Measurements from ENCODE around the gene KCTD2. TPM values are rescaled to one million over a fixed set of nuclear protein-coding genes. Genes with fewer than 3 reads are reported as not detected.
A peak's percentile ranks its signal among the peaks of the same experiment; 100 is the strongest.
"Not testable (repeated sequence)": the region's sequence is repeated elsewhere in the genome, so short reads cannot be mapped to it uniquely, and the experiment has no call there.

The KCTD2 gene
- polyA plus RNA-seq, 2 of the 4 experiments (the other 2 are of a cell fraction), result 18.8 to 31.3 TPM

DNA sequence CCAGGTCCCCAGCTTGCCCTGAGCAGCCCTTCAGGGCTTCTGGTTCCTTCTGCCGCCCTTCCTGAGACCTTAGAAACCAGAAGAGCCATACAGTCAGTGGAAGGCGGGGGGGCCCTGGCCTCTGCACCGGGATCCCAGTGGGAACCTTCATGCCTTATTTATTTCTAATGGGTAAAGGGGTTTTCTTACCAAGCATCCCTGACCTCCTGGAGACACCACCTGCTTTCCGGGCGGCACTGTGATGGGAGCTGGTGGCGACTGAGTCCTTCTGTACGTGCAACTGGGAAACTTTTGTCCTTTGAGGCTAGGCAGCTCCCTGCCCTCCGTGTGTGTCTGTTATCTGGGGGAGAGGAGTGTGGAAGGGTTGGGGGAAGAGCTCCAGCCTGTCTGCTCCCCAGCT, 41.7 kb upstream of the KCTD2 start:
- FAIRE-seq, result no peak
- POLR2A ChIA-PET, result interaction anchor here (0.6 kb wide), 2 partner anchors 43 to 850 kb away, joined by 3 to 7 read pairs; partner anchors contain the start of gene WBP2

GRCh38 chr17:75006084-75006483, 40.9 kb upstream of the KCTD2 start:
- CTCF ChIA-PET, result interaction anchor here (0.5 to 19.2 kb wide), 8 partner anchors 10 to 414 kb away, joined by 3 to 404 read pairs (median 6); partner anchors contain the start of genes CDR2L, HID1 and OTOP2
- ATAC-seq; FAIRE-seq; H3K9me3 ChIP-seq; H3K4me1 ChIP-seq; POLR2A ChIA-PET; H3K27ac ChIP-seq; H3K4me3 ChIP-seq; H3K4me2 ChIP-seq; DNase-seq (ENCODE audit: low read depth in 1 of 2, low spot score in 1 of 2): not testable (repeated sequence)
- WGBS (ENCODE audit: missing lambda C conversion rate), result 91% methylated on average over 6 of the region's 6 CpGs

More for the DNA sequence above, 41.7 kb upstream of the KCTD2 start:
- no peak overlapping the region for H3K27ac ChIP-seq
- H3K9me3 ChIP-seq, result no peaks in the 10 kb centered on the region
- 87% methylated on average over 8 of the region's 8 CpGs for WGBS (ENCODE audit: missing lambda C conversion rate)
- ATAC-seq (no peak), DNase-seq (ENCODE audit: low read depth in 1 of 2, low spot score in 1 of 2) (no peak)
- H3K4me3 ChIP-seq, result no peak overlapping the region
- no peak for TF ChIP-seq JUNB (IDR thresholded peaks at IDR 0.05)
- TF ChIP-seq POLR2AphosphoS2 (conservative IDR thresholded peaks at IDR 0.05; ENCODE audit: low read length), result no peak
- TF ChIP-seq ESRRA (IDR thresholded peaks at IDR 0.05; ENCODE audit: borderline replicate concordance, low read length), result no peak
- no peak for TF ChIP-seq RFX5 (IDR thresholded peaks at IDR 0.05)
- TF ChIP-seq EHF (CRISPR knock-in tag; IDR thresholded peaks at IDR 0.05), result no peak
- H3K4me1 ChIP-seq, result no peaks in the 10 kb centered on the region
- CTCF ChIA-PET, result interaction anchor here (0.6 to 19.2 kb wide), 7 partner anchors 10 to 197 kb away, joined by 3 to 404 read pairs (median 7); partner anchors contain the start of genes CDR2L, HID1, NT5C and OTOP2
- no peak overlapping the region for H3K4me2 ChIP-seq

DNA sequence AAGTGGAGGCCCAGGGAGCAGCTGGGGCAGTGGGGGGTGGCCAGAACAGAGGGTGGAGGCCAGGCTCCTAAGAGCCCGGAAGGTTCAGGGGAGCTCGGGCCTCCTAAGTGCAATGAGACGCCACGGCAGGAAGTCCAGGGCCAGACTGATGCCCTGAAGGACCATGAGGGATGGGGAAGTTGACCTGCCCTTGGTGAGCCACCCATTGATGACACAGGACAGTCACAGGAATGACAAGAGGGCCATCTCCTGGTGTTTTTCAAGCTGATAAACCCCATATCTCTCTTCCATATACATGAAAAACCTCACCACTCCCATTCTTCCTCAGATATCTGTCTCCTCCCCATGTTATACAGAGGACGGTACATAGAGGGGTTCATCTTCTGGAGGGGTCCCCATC, 40.4 kb upstream of the KCTD2 start:
- 88% methylated on average over 5 of the region's 5 CpGs for WGBS (ENCODE audit: missing lambda C conversion rate)
- FAIRE-seq, result no peak
- POLR2A ChIA-PET, result no interaction called here

DNA sequence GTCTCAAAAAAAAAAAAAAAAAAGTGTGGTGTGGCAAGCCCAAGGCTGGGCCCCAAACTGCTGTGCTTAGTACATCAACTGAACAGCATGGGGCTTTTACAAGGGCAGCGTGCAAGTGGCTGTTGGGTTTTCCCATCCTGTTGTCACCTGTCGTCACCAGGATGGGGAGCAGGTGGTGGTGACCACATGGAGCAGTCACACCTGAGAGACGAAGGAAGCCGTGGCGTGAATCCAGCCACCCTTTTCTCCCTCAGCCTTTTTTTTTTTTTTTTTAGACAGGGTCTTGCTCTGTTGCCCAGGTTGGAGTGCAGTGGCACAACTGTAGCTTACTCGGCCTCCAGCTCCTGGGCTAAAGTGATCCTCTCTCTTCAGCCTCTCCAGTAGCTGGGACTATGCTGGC, 38.7 kb upstream of the KCTD2 start:
- ATAC-seq, result no peak
- POLR2A ChIA-PET, result interaction anchor here (0.6 to 0.9 kb wide), 2 partner anchors 47 to 51 kb away, joined by 3 to 4 read pairs; no protein-coding TSS in a partner anchor
- CTCF ChIA-PET, result interaction anchor here (1.2 to 19.2 kb wide), 6 partner anchors 10 to 226 kb away, joined by 6 to 404 read pairs (median 7); partner anchors contain the start of genes CDR2L, HID1 and OTOP2
- 92% methylated on average over 6 of the region's 6 CpGs for WGBS (ENCODE audit: missing lambda C conversion rate)
- DNase-seq (ENCODE audit: low read depth in 1 of 2, low spot score in 1 of 2), result no peak
- no peak for FAIRE-seq
- Histone ChIP-seq H3K4me3 (no peak overlapping the region), H3K4me1 (peaks cover 10% of the 10 kb centered on the region), H3K9me3 (no peaks in the 10 kb centered on the region), H3K27ac (no peak overlapping the region), H3K4me2 (no peak overlapping the region)
- TF ChIP-seq MYC (IDR thresholded peaks at IDR 0.05; ENCODE audit: borderline replicate concordance, low read length), result no peak
- no peak for TF ChIP-seq FOSB (CRISPR knock-in tag; IDR thresholded peaks at IDR 0.05)
- TF ChIP-seq CEBPB (IDR thresholded peaks at IDR 0.05), result no peak
- TF ChIP-seq EHF (CRISPR knock-in tag; IDR thresholded peaks at IDR 0.05), result no peak
- TF ChIP-seq TP53 (CRISPR knock-in tag; IDR thresholded peaks at IDR 0.05), result no peak
- no peak for TF ChIP-seq ZC3H11A (IDR thresholded peaks at IDR 0.05)
- TF ChIP-seq NFE2L2 (conservative IDR thresholded peaks at IDR 0.05; ENCODE audit: low read length), result no peak
- TF ChIP-seq, protein P1, sequence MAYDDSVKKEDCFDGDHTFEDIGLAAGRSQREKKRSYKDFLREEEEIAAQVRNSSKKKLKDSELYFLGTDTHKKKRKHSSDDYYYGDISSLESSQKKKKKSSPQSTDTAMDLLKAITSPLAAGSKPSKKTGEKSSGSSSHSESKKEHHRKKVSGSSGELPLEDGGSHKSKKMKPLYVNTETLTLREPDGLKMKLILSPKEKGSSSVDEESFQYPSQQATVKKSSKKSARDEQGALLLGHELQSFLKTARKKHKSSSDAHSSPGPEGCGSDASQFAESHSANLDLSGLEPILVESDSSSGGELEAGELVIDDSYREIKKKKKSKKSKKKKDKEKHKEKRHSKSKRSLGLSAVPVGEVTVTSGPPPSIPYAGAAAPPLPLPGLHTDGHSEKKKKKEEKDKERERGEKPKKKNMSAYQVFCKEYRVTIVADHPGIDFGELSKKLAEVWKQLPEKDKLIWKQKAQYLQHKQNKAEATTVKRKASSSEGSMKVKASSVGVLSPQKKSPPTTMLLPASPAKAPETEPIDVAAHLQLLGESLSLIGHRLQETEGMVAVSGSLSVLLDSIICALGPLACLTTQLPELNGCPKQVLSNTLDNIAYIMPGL (CRISPR knock-in tag; IDR thresholded peaks at IDR 0.05; ENCODE audit: borderline replicate concordance), result no peak
- no peak for TF ChIP-seq EHMT2 (IDR thresholded peaks at IDR 0.05; ENCODE audit: low read depth)
- no peak for TF ChIP-seq HOXA7 (CRISPR knock-in tag; IDR thresholded peaks at IDR 0.05)
- no peak for TF ChIP-seq SMC3 (IDR thresholded peaks at IDR 0.05)

More for the DNA sequence above, 40.4 kb upstream of the KCTD2 start:
- H3K27ac ChIP-seq, result no peak overlapping the region
- CTCF ChIA-PET, result interaction anchor here (0.7 to 19.2 kb wide), 11 partner anchors 11 to 215 kb away, joined by 3 to 404 read pairs (median 6); partner anchors contain the start of genes CDR2L, HID1 and OTOP2
- H3K4me1 ChIP-seq, result peaks cover 5% of the 10 kb centered on the region
- TF ChIP-seq, protein P2, sequence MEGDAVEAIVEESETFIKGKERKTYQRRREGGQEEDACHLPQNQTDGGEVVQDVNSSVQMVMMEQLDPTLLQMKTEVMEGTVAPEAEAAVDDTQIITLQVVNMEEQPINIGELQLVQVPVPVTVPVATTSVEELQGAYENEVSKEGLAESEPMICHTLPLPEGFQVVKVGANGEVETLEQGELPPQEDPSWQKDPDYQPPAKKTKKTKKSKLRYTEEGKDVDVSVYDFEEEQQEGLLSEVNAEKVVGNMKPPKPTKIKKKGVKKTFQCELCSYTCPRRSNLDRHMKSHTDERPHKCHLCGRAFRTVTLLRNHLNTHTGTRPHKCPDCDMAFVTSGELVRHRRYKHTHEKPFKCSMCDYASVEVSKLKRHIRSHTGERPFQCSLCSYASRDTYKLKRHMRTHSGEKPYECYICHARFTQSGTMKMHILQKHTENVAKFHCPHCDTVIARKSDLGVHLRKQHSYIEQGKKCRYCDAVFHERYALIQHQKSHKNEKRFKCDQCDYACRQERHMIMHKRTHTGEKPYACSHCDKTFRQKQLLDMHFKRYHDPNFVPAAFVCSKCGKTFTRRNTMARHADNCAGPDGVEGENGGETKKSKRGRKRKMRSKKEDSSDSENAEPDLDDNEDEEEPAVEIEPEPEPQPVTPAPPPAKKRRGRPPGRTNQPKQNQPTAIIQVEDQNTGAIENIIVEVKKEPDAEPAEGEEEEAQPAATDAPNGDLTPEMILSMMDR (IDR thresholded peaks at IDR 0.05), result 0 out of 3 replicates have a peak, but pooled peaks have one; percentile 13
- TF ChIP-seq NFE2L2 (conservative IDR thresholded peaks at IDR 0.05; ENCODE audit: low read length), result no peak
- TF ChIP-seq RAD21 (conservative IDR thresholded peaks at IDR 0.05 in 1 of 2, IDR thresholded peaks at IDR 0.05 in 1 of 2), result peak; percentile 33 to 57; a peak in 4 of 5 replicates
- TF ChIP-seq PHF8 (IDR thresholded peaks at IDR 0.05; ENCODE audit: borderline replicate concordance, low read depth), result no peak
- H3K4me2 ChIP-seq, result no peak overlapping the region
- ATAC-seq, result peak in 1 of 2 experiments; percentile 26; a peak in 2 of 6 replicates
- DNase-seq (ENCODE audit: low read depth in 1 of 2, low spot score in 1 of 2), result peak in 1 of 2 experiments; percentile 38
- no peaks in the 10 kb centered on the region for H3K9me3 ChIP-seq
- H3K4me3 ChIP-seq, result no peak overlapping the region
